Measurements from ENCODE around the gene ERP27. TPM values are rescaled to one million over a fixed set of nuclear protein-coding genes. Genes with fewer than 3 reads are reported as not detected.

The ERP27 gene
- 0.66 and 0.72 TPM in 2 replicates for total RNA-seq

GRCh38 chr12:14938301-14938700 is at the start of gene ERP27:
ERP27 (minus strand) TSS chr12:14938537; CDS start chr12:14938508, 29 bp downstream.

GRCh38 chr12:14972816-14973215 is 34.5 kb upstream of the ERP27 start, which contains the start of gene PDE6H:
PDE6H (plus strand) TSS chr12:14973042; CDS start chr12:14978013, 4,971 bp downstream.

GRCh38 chr12:14961466-14962152 is 23.3 kb upstream of the ERP27 start, which contains the start of gene ARHGDIB:
ARHGDIB (minus strand) TSS chr12:14961601; CDS start chr12:14950712, 10,889 bp downstream.

GRCh38 chr12:14885718-14886221 is 52.6 kb downstream of the ERP27 start, which contains the start of gene MGP:
MGP (minus strand) TSS chr12:14885854; CDS start chr12:14885791, 63 bp downstream.

Other genes with a start within 250 kb of the ERP27 start
- gene GUCY2C, start 241.9 kb downstream of the ERP27 start, total RNA-seq, result not detected in 2 replicates
- 30.6 and 37.0 TPM in 2 replicates for gene WBP11, start 135.1 kb downstream of the ERP27 start, total RNA-seq
- 1.6 TPM in 2 replicates for gene C12orf60, start 134.9 kb downstream of the ERP27 start, total RNA-seq
- 0.13 TPM in 1 of 2 replicates, not detected in the other for gene SMCO3, start 124.4 kb downstream of the ERP27 start, total RNA-seq
- gene ART4, start 95.0 kb downstream of the ERP27 start, total RNA-seq, result 7.0 and 28.2 TPM in 2 replicates
- 76.1 and 104 TPM in 2 replicates for gene MGP, start 52.7 kb downstream of the ERP27 start, total RNA-seq
- gene ARHGDIB, start 23.1 kb upstream of the ERP27 start, total RNA-seq, result 572 and 717 TPM in 2 replicates
- not detected in 2 replicates for gene PDE6H, start 34.5 kb upstream of the ERP27 start, total RNA-seq